Islet precursor cell (in vitro differentiated cells): ENCODE data around the gene DAB2IP.

ENCODE experiments used
- DNase-seq: peaks from one replicate; pipeline ENCODE4 v3.0.0-alpha.2; 2018

Gene DAB2IP

GRCh38 chr9:121707477-121708424, 56.3 kb downstream of the DAB2IP start:
- DNase-seq = no peak

- no peak for DNase-seq
These were observed 57.5 kb downstream of the DAB2IP start for GRCh38 chr9:121708768-121709488.

GRCh38 chr9:121709798-121710197, 58.4 kb downstream of the DAB2IP start:
- DNase-seq = no peak

- no peak for DNase-seq
These were observed 59.8 kb downstream of the DAB2IP start for GRCh38 chr9:121711281-121711680.

DNA sequence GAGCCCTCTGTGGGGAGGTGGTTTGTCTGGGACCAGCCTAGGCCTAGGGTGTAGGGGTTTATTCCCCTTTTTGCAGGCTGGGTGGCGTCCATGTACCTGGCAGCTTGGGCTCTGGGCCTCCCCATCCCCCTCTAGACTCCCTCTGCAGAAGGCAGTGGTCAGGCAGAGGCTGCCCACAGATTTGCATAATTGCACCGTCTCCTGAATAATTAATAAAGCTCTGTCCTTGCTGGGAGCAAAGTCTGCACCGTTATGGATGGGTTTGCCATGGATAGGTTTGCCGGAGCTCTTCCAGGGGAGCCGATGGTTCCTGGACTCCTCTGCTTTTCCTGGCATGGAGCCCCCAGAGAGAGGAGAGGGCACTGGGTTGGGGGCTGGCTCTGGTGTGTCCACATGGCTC, 60.4 kb downstream of the DAB2IP start:
- no peak for DNase-seq

GRCh38 chr9:121713400-121714070, 62.1 kb downstream of the DAB2IP start:
- no peak for DNase-seq

DNA sequence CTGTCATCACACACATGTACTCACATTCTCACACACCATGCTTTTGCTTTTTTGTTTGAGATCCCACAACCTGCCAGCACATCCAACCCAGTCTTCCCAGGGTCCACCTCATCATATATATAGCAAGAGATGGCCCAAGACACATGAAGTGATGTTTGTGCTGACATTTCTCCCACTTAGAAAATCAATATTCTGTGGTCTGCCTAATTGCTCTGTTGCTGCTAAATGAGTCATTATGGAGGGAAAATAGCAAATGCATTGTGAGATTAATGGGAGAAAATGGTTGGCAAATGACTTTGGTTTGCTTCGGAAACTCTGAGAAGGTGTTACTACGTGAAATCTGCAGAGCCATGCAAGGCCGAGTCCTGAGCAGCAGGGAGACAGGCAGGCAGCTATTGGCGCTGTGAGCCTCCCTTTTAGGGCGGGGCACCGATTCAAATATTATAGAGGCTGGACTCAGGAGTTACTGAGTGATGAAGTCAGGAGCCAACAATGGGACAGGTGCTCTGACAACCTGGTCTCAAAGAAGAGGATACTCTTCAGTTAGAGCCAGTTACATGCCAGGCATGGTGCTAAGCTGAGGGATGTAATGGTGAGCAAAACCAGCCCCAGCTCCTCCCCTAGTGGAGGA, 62.8 kb downstream of the DAB2IP start:
- no peak for DNase-seq

- no peak for DNase-seq
These were observed 63.4 kb downstream of the DAB2IP start for GRCh38 chr9:121714873-121715272.

- DNase-seq = no peak
These were observed 65.9 kb downstream of the DAB2IP start for GRCh38 chr9:121717141-121717991.

DNA sequence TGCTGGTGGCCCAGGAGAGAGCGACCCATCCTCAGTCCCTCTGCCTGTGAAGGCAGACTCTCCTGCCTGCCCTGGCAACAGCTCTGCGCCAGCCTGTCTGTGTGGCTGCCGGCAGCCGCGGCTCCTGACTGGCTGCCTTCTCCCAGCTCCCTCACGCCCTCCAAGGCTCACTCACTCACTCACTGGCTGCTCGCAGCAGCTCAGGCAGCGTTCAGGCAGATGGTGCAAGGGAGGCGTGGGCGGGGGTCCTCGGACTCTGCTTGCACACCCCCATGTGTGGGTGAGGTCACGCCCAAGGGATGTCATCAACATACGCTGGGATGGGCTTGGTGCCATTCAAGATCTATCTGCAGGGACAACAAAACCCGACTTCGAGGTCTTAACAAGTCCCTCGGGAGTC, 66.7 kb downstream of the DAB2IP start:
- DNase-seq = peak; percentile 59

DNA sequence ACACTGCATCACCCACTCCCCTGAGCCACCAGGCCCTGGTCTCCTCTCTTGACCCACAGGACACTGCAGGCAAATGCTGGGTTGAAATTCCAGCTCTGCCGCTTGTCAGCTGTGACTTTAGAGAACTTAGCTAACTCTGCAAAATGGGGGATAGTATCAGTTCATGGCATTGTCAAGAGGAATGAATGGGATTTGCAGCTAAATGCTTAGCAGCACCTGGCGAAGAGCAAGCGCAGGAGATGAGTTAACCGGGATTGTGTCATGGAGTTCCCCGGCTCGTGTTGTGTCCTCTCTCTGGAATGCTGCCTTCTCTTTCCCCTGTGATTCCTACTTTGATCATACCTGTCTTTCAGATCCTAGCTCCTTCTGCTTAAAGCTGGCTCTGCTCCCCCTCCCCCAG, 67.1 kb downstream of the DAB2IP start:
- no peak for DNase-seq

- DNase-seq = no peak
These were observed 69.0 kb downstream of the DAB2IP start for GRCh38 chr9:121720311-121721057.

GRCh38 chr9:121721058-121721350, 69.6 kb downstream of the DAB2IP start:
- DNase-seq = no peak

DNA sequence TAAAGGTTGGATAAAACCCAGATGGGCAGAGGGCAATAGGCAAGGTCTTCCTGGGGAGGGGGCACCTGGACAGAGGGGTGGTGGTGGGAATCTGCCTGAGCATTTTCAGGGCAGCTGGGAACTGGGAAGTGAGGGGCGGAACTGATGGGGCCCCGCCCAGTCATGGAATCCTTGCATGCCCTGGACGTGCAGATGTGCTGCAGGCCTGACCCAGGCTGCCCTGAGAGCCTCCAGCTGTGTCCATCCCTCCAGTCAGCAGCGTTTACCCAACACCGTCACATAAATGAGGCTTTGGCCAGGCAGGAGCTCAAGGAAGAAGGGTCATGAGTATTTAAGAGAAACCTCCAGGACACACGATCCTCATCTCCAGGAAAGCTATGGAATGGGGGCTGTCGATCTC, 70.3 kb downstream of the DAB2IP start:
- no peak for DNase-seq

GRCh38 chr9:121725008-121725775, 73.8 kb downstream of the DAB2IP start:
- DNase-seq = peak; percentile 70

- DNase-seq = no peak
These were observed 76.0 kb downstream of the DAB2IP start for GRCh38 chr9:121727295-121728020.

DNA sequence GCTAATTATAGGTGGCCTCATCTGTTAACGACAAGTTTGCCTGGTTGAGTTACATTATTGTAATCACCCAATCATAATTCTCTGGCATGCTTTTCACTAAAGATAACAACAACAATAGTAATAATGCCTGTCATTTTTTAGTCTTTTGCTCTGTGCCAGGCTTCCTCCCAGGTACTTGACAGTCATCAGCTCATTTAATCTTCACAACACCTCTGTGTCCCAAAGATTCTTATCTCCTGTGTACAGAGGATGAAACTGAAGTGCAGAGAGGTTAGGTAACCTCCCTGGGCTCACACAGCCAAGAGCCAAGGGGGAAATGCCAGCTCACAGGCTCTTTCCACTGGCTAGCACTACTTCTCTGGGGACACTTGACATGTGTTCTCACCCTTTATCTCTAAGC, 77.5 kb downstream of the DAB2IP start:
- DNase-seq = no peak

- DNase-seq = no peak
These were observed 78.5 kb downstream of the DAB2IP start for GRCh38 chr9:121729769-121730562.

DNA sequence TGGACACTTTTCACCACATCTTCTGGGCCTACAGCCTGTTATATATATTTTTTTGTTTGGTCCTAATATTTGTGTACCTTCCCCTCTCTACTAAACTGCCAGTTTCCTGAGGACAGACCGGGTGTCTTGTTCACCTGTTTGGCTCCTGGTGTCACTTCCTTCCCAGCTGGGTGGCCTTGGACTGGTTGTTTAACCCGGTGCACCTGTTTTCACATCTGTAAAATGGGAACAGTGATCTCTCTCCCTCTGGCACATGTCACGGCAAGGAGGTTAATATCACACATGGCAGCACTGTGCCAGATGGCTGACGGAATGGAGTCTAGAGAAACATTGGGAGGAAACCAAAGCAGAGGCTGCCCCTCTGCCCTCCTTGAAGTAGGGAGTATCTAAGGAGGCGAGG, 79.7 kb downstream of the DAB2IP start:
- DNase-seq = no peak
